Breast epithelium (tissue), 4 donors: ENCODE measurements around the gene INSYN2B. TPM values are rescaled to one million over a fixed set of nuclear protein-coding genes. Genes with fewer than 3 reads are reported as not detected.

Source experiments
- DNase-seq, 2 donors: peaks; one replicate each; pipeline ENCODE4 v3.0.0-alpha.2; 2019; ENCODE audit warnings: low spot score in 2 of 2
- H3K27ac ChIP-seq, 2 donors: fragments of 200-600 bp; sonication (generic) in 1 of 2; one replicate each; pipeline ENCODE4 v1.5.1; 2016 to 2019; ENCODE audit warnings: mild to moderate bottlenecking in 1 of 2
- H3K27me3 ChIP-seq, 2 donors: fragments of 200-600 bp; sonication (generic) in 1 of 2; one replicate each; pipeline versions ENCODE4 v1.5.1 to v1.6.0; 2017 to 2019; ENCODE audit warnings: control low read depth in 1 of 2, mild to moderate bottlenecking in 1 of 2
- H3K36me3 ChIP-seq: fragments of 200-600 bp; one replicate; pipeline ENCODE4 v1.5.1; 2019
- H3K4me1 ChIP-seq, 2 donors: fragments of 200-600 bp; sonication (generic); one replicate each; pipeline ENCODE4 v1.5.1; 2016 to 2019; ENCODE audit warnings: control low read depth in 1 of 2
- H3K4me3 ChIP-seq, 3 donors: fragments of 200-600 bp; sonication (generic); 1 replicate in 2 of 3; 2 replicates in 1 of 3; pipeline ENCODE4 v1.5.1; 2016 to 2019; ENCODE audit warnings: mild to moderate bottlenecking in 3 of 3, moderate library complexity in 2 of 3
- H3K9me3 ChIP-seq, 2 donors: fragments of 200-600 bp; sonication (generic) in 1 of 2; one replicate each; pipeline ENCODE4 v1.5.1; 2016 to 2019; ENCODE audit warnings: control low read depth in 1 of 2
- POLR2A ChIP-seq: fragments of 450-650 bp; IDR thresholded peaks from one replicate; pipeline ENCODE4 v1.6.1; 2016; ENCODE audit warnings: antibody characterized with exemption, mild to moderate bottlenecking, moderate library complexity
- POLR2AphosphoS5 ChIP-seq, 3 donors: sonication (generic); formaldehyde crosslinking; IDR thresholded peaks; one replicate each; pipeline ENCODE4 v1.6.1; 2017; ENCODE audit warnings: antibody characterized with exemption in 3 of 3
- intact Hi-C: fragments of 100-400 bp; cut with DNase I; formaldehyde crosslinking; loops from one replicate; pipeline ENCODE4 v1.15.1; 2023; ENCODE audit warnings: low total_unique reads
- total RNA-seq, 3 donors: library from RNA; depleted of rRNA; stranded (reverse); fragments of >200 nt; gene quantifications; one replicate each; pipeline ENCODE4 v1.1.0, GENCODE V29; 2016
- TF ChIP-seq, protein P1 (sequence below), 3 donors: fragments of 450-650 bp; IDR thresholded peaks; one replicate each; pipeline ENCODE4 v1.5.1; 2016 to 2017; ENCODE audit warnings: antibody characterized with exemption in 3 of 3, mild to moderate bottlenecking in 3 of 3, moderate library complexity in 3 of 3

The INSYN2B gene
- total RNA-seq, 3 donors from 2014 or later, result 1.3 to 9.1 TPM; not detected in 1

GRCh38 chr5:170012622-170013021 lies 32.3 kb upstream of the INSYN2B start:
- H3K27me3 ChIP-seq, result no peaks in the 10 kb centered on the region
- H3K36me3 ChIP-seq, result no peaks in the 10 kb centered on the region
- H3K27ac ChIP-seq, result no peak overlapping the region
- no peaks in the 10 kb centered on the region for H3K4me1 ChIP-seq
- H3K4me3 ChIP-seq, result no peak overlapping the region
- TF ChIP-seq, protein P1, sequence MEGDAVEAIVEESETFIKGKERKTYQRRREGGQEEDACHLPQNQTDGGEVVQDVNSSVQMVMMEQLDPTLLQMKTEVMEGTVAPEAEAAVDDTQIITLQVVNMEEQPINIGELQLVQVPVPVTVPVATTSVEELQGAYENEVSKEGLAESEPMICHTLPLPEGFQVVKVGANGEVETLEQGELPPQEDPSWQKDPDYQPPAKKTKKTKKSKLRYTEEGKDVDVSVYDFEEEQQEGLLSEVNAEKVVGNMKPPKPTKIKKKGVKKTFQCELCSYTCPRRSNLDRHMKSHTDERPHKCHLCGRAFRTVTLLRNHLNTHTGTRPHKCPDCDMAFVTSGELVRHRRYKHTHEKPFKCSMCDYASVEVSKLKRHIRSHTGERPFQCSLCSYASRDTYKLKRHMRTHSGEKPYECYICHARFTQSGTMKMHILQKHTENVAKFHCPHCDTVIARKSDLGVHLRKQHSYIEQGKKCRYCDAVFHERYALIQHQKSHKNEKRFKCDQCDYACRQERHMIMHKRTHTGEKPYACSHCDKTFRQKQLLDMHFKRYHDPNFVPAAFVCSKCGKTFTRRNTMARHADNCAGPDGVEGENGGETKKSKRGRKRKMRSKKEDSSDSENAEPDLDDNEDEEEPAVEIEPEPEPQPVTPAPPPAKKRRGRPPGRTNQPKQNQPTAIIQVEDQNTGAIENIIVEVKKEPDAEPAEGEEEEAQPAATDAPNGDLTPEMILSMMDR (IDR thresholded peaks at IDR 0.05), result no peak
- no peak for TF ChIP-seq POLR2A
- no peak for TF ChIP-seq POLR2AphosphoS5 (IDR thresholded peaks at IDR 0.05)
- intact Hi-C loops, result no loop called here
- no peak for DNase-seq
- H3K9me3 ChIP-seq, result no peaks in the 10 kb centered on the region

GRCh38 chr5:170011751-170012150 lies 31.5 kb upstream of the INSYN2B start:
- no peak overlapping the region for H3K4me3 ChIP-seq

DNA sequence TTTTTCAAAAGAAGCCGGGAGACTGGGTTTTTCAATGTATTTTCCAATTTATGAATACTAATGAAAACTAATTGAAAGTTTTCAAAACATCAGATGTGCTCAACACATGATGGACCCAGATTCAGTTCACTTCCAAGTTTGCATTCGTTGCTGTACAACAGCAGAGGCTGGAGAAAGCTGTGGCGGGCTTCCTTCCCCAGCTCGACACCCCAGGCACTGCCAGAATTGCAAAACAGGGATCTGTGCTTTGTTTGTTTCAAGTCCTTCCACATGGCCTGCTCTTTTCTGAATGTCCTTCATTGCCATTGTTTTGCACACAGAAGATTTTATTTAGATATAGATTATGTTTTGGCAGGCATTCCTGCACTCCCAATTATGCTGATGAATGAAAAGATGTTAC lies 30.3 kb upstream of the INSYN2B start:
- H3K4me1 ChIP-seq, result no peaks in the 10 kb centered on the region
- no peak for TF ChIP-seq POLR2A
- TF ChIP-seq POLR2AphosphoS5 (IDR thresholded peaks at IDR 0.05), result no peak
- TF ChIP-seq, protein P1 (IDR thresholded peaks at IDR 0.05), result no peak
- H3K9me3 ChIP-seq, result no peaks in the 10 kb centered on the region
- no peak overlapping the region for H3K4me3 ChIP-seq
- H3K27ac ChIP-seq, result no peak overlapping the region
- intact Hi-C loops, result no loop called here
- peak in 1 of 2 donors; percentile 22 for DNase-seq
- H3K36me3 ChIP-seq, result no peaks in the 10 kb centered on the region
- no peaks in the 10 kb centered on the region for H3K27me3 ChIP-seq

More at GRCh38 chr5:170011751-170012150, 31.5 kb upstream of the INSYN2B start:
- intact Hi-C loops, result no loop called here
- no peaks in the 10 kb centered on the region for H3K9me3 ChIP-seq
- no peak overlapping the region for H3K27ac ChIP-seq
- no peaks in the 10 kb centered on the region for H3K4me1 ChIP-seq
- DNase-seq, result no peak
- TF ChIP-seq POLR2AphosphoS5 (IDR thresholded peaks at IDR 0.05) (no peak), POLR2A (no peak)
- TF ChIP-seq, protein P1 (IDR thresholded peaks at IDR 0.05), result no peak
- H3K27me3 ChIP-seq, result no peaks in the 10 kb centered on the region
- H3K36me3 ChIP-seq, result no peaks in the 10 kb centered on the region

DNA sequence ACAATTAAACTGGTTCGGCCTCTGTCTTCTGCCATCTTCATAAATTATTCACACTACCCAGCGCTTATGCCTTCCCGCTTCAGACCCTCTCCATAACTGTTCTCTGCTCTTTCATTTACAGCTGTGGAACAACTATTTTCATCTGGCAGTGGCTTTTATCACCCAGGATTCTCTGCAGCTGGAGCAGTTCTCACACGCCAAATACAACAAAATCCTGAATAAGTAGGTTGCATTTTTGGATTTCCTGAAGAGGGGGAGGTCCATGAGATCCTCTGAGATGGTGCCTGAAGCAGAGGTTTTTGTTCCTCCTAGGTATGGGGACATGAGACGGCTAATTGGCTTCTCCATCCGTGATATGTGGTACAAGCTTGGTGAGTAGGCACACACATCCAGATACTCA lies 28.1 kb upstream of the INSYN2B start:
- H3K4me1 ChIP-seq, result no peaks in the 10 kb centered on the region
- no peaks in the 10 kb centered on the region for H3K9me3 ChIP-seq
- no peak overlapping the region for H3K4me3 ChIP-seq
- intact Hi-C loops, result no loop called here
- DNase-seq, result no peak
- H3K27me3 ChIP-seq, result no peaks in the 10 kb centered on the region
- no peak overlapping the region for H3K27ac ChIP-seq
- TF ChIP-seq POLR2A (no peak), POLR2AphosphoS5 (IDR thresholded peaks at IDR 0.05) (no peak)
- TF ChIP-seq, protein P1 (IDR thresholded peaks at IDR 0.05), result no peak
- no peaks in the 10 kb centered on the region for H3K36me3 ChIP-seq

GRCh38 chr5:170006021-170006420 lies 25.7 kb upstream of the INSYN2B start:
- Histone ChIP-seq H3K4me1 (no peaks in the 10 kb centered on the region), H3K27me3 (no peaks in the 10 kb centered on the region), H3K9me3 (no peaks in the 10 kb centered on the region), H3K27ac (no peak overlapping the region), H3K4me3 (no peak overlapping the region), H3K36me3 (no peaks in the 10 kb centered on the region)
- intact Hi-C loops, result no loop called here
- no peak for DNase-seq
- TF ChIP-seq POLR2AphosphoS5 (IDR thresholded peaks at IDR 0.05) (no peak), POLR2A (no peak)
- TF ChIP-seq, protein P1 (IDR thresholded peaks at IDR 0.05), result no peak
